Liver (tissue), 3 donors: Measurements from ENCODE around the gene CEND1.

Source experiments
- CTCF ChIP-seq: fragments of 150-350 bp; IDR thresholded peaks from 2 replicates; pipeline ENCODE4 v1.5.1; 2017; ENCODE audit warnings: improper control_type of control experiment, low read depth, low read length; ENCODE audit not compliant: missing input control
- FOXA1 ChIP-seq: IDR thresholded peaks from 2 replicates; pipeline ENCODE4 v1.6.1; 2016; ENCODE audit warnings: antibody characterized with exemption
- JUND ChIP-seq, 2 donors: IDR thresholded peaks; 2 replicates each; pipeline ENCODE4 v1.6.1; 2016; ENCODE audit warnings: antibody characterized with exemption in 2 of 2
- RAD21 ChIP-seq, 2 donors: IDR thresholded peaks; 2 replicates each; pipeline ENCODE4 v1.6.1; 2016; ENCODE audit warnings: antibody characterized with exemption in 2 of 2, mild to moderate bottlenecking in 2 of 2
- REST ChIP-seq: IDR thresholded peaks from 2 replicates; pipeline ENCODE4 v1.6.1; 2016; ENCODE audit warnings: antibody characterized with exemption, mild to moderate bottlenecking
- SP1 ChIP-seq: IDR thresholded peaks from 2 replicates; pipeline ENCODE4 v1.6.1; 2018; ENCODE audit warnings: antibody characterized with exemption, mild to moderate bottlenecking
- TF ChIP-seq, protein P1 (sequence below): IDR thresholded peaks from 2 replicates; pipeline ENCODE4 v1.6.1; 2016; ENCODE audit warnings: antibody characterized with exemption
- donor health status: healthy.
- donor health status: healthy.

DNA sequence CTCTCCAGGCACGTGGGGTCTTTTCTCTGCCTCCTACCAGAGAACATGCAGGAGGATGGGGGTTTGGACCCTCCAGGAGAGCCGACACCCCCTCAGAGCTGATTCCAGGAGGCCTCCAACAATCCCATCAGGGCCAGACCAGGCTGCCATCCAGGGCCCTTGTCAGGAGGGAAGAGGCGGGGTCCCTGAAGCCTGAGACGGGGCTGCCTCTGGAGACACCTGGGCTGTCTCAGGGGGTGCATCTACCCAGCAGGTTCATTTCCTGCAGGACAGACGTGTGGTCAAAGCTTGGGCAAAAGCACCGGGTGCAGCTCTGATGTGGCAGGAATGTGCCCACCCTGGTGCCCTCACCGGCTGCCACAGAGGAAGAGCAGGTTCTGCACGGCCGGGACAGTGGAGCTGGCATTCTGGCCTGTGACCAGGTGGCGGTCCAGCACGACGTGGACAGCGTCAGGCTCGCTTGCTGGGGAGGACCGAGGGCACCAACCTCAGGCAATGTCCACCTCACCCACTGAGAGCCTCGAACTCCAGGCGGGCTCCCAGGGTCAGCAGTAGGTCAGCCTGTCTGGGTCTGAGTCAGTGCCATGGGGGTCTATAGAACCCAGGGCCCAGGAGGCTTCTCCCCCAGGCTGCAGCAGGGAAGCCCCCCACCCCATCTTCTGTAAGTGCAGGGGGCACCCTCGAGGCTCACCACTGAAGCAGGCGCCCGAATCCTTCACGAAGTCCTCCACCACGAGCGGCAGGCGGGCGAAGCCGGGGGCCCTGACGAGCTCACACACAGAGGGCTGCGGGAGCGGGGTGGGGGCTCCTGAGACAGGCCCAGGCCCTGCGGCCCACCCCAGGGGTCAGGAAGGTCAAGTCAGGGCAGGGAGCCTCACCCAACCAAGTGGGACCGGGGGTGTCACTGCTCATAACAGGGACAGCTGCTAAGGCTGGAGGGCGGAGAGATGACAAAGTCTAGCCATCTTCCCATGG is 19.0 kb downstream of the CEND1 start:
- TF ChIP-seq CTCF (no peak), RAD21 (IDR thresholded peaks at IDR 0.05) (no peak), SP1 (no peak), REST (no peak), FOXA1 (no peak), JUND (IDR thresholded peaks at IDR 0.05) (no peak)
- TF ChIP-seq, protein P1, sequence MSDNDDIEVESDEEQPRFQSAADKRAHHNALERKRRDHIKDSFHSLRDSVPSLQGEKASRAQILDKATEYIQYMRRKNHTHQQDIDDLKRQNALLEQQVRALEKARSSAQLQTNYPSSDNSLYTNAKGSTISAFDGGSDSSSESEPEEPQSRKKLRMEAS, result no peak
